ENCODE measurements around the gene NTRK2. TPM values are rescaled to one million over a fixed set of nuclear protein-coding genes. Genes with fewer than 3 reads are reported as not detected.

NTRK2 gene
- total RNA-seq, 1 donor from 2014 or later = under 0.01 TPM

DNA sequence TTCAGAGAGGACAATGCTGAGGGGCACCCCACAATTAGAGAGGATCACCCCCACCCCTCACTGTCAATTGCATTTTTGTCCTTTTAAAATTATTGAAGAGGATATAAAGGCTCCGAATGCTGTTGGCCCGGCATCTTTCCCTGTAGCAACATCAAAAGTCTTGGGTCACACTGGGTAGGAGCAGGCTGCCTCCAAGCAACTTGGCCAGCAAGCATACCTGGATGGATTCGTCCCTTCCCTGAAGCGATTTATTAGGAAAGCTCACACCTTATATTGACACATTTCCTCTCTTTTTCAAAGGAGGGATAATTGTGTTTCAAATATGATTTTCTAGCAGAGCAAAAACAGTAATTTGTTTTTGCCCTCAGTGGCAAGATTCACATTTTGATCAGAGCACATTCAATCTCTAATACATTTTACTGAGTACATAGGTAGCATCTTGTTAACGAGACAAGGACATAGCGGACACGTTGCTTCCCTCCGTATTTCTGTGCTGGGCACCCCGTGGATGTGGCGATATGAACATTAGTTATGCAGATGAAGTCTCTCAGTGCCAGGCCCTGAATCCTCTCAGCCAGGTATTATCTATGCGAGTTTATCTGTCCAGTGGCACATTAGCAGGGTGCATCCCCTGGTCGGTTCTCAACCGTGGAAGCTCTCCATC is 321.5 kb downstream of the NTRK2 start:
- DNase-seq = no peak

DNA sequence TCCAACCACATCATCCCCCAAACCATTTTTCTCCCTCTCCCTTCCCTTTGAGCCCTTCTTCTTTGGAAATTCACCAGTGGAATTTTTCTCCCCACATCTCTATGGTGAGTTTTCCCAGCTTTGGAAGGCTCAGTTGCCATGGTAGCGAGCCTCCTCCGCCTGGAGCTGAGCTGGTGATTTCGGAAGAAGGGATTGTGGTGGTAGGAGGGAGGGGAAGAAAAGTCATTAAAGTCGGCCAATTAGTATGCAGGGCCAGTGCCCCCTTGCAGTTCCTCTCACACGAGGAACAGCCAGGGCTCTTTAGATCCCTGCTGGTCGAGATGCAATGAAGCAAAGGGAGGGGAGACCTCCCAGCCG is 322.0 kb downstream of the NTRK2 start:
- DNase-seq = no peak

DNA sequence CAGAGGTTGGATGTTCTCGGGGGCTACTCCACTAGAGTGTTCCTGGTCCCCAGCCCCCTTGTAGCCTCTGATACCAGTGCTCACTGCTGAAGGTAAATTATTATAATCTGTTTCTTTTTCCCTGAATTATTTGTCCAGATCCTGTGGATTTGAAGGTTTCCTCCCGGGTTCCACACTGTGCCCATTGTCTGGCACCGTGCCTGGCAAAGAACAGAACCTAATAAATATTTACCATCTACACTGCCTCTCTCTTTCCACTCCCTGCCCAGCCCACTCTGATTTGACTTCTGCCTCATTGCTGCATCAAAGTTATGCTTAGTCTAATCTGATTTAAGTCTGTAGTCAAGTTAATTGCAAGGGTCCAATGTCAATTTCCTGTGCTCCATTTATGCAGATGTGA is 322.9 kb downstream of the NTRK2 start:
- no peak for DNase-seq

DNA sequence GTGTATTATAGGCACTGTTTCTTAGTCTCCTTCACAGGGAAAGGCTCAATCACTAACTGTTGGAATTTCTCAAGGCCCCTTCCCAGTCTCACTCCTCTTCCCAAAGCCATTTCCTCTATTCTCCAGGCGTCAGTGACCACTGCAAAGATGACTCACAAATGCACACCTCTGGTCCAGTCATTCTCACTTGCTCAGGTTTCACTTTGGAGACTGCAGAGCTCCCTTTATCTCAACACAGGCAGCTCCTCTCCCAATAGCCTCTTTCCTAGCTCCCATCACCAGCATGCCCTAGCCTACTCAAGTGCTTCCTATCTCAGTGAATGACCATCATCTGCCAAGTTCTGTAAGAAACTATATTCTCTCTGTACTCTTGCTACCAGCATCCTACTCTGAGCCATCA is 323.6 kb downstream of the NTRK2 start:
- no peak for DNase-seq

DNA sequence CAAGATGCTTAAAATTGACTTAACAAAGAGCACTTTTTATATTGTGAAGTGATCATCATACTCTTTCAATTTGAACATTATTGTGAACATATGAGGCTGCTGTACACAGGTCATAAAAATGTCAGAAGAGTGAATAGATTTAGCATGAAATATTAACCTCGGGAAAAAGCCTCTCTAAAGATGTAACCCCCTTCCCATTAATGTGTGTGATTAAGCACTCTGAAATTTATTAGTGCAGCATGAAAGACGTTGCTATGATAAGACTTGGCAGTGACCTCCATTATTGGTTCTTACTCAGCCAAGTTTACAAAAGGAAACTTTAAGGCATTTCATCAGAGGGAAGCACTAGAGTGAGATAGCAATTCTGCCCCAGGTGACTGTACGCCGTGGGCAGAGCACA is 326.5 kb downstream of the NTRK2 start:
- DNase-seq = no peak

DNA sequence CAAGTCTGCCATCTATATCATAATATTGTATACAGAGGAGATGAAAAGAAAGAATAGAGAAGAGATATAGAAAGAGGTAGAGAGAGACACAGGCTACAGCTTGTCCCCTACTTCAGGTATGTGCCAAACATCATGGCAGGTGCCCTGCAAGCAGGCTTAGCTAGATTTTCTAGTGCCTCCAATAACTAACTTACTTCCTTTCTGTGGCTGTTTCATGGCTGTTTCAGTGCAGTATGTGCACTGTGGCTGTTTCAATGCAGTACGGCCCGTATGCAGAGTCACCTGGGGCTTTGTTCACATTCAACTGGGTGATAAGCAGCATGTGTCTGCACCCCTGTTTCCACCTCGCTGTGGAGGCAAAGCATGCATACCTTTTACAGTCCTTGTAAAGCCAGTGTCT is 327.2 kb downstream of the NTRK2 start:
- DNase-seq = no peak

DNA sequence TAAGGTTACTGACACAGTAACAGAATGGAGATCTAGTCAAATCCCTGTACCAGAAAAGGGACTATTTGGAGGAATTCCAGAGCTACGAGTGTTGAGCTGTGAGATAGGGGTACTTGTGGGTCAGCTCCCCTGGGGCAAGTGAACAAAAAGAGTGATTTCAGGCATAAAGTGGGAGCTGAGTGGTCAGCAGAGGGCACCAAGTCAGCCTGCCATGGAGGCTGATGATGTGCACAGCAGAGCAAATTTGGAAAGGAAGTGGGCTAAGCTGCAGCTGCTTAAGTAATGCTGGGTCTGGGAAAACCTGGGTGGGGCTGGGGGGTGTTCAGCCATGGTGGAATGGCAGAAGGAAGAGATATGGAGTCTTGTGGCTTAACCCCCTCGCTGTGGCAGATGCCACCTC is 327.9 kb downstream of the NTRK2 start:
- DNase-seq = no peak

DNA sequence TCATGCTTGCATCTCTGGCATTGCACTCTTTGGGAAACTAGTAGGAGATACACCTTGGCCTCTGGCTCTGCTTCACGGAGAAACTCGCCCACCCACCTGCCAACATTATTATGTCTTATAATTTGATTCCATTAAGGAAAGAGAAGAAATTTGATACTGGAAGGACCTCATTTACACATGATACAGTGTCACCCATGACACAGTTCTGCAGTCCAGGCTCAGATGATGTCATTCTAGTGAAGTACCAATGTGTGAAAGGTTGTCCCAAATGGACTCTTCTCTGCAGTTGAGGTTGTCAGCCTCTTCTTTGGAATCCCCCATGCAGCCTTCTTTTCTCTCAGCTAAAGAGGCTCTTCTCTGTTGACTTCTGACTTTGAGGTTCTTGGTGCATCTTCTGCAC is 329.1 kb downstream of the NTRK2 start:
- DNase-seq = no peak

DNA sequence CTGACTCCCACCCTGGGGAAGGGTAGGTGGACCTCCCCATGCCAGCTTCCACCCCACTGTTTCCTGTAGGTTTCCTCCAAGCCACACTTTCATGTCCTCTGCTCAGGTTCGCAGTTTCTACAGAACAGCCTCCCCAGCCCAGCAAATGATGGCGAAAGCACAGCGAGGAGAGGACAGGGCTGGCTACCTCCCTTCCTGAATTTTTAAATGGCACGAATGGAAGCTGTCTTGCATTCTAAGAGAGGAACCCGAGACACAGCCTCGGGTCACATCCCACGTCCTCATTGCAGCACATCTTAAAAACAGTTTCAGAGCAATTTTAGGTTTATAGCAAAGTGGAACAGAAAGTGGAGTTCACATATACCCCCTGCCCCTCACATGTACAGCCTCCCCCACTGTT is 330.3 kb downstream of the NTRK2 start:
- no peak for DNase-seq

DNA sequence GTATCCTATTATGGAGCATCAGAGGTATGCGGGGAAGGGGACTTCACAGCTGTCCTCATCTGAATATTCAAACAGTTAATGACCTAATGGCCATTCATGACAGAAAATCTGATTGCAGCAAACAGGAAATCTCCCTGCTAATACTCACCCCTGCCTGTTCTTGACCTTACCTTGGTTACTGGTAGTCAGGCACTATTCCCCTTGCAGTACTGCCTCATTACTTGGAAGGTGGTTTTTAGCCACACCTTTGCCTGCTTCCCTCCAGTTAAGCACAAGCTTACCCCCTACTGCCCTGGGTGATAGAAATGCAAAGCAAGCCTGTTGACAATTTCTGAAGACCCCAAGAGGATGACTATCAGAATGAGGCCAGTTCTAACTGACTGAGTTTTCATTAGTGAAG is 332.4 kb downstream of the NTRK2 start:
- no peak for DNase-seq

DNA sequence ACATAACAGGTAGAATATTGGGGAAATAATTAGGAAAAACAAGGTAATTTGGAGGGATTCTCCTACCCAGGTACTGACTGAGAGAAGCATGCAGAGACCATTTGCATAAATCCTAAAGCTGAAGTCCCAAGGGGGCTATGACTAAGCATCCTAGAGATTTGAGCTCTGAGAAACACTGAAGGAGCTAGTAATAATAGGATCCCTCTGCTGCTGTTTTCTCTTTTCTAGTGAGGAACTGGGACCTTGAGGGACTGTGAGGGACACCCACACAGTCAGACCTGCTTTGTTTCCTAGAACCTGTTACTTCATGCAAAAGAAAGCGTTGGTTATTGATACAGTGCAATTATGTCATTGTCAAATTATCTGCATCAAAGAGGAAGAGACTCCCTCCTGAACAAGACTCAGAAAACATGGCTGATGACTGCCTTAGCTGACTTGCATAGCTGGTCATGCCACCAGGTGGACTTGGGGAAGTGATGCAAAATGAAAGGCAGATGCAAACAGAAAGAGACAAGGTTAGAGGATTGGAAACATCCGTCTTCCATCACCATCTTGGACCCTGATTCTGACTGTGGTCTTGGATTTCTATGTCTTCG is 335.4 kb downstream of the NTRK2 start:
- DNase-seq = no peak

DNA sequence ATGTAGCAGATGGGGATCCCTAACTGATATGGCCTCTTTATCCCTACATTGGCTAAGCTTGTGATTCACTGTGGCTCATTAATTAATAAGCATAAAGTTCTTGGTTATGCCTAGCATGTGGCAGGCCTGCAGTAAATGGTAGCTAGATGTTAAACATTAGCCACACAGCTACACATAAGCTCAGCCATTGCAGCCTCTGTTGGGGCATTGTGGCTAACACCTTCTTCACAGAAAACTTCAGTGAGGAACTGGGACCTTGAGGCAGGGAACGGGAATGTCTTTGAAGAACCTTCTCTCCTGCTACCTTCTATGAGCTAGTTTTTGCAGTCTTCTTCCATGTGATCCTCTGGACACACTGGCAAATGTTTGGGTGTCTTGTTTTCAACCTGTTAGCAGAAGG is 338.2 kb downstream of the NTRK2 start:
- DNase-seq = no peak

DNA sequence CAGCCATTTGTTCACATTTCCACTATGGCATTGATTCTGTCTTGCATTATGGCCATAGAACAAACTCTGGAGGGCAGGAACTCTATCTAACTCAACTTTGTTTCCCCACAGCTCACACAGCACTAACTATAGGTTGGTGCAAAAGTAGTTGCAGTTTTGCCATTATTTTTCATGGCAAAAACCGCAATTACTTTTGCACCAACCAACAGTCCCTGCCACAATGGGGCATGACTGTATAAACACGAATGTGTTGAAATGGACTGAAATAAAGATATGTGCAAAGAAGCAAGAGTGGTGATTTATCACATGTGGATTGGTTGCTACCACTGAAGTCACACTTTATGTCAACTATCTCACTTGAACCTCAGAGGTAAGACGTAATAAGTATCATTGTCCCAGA is 338.7 kb downstream of the NTRK2 start:
- DNase-seq = no peak

DNA sequence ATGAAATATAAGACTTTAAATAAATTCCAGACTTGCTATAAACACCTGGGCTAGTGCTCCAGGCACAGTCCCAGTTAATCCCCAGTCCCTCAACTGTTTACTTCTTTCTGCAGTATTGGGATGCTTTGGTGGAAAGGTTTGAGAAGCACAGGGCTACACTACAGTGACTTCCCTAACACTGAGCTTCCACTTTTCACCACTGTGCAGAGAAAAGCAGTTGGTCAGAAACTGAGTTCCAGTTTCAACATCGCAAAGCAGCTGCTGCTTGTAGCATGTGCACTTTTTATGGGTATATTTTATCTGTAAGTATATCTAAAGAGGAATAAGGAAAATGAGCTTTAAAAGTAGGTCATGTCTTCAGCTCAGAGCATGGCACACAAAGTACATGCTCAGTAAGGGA is 339.7 kb downstream of the NTRK2 start:
- DNase-seq = no peak

DNA sequence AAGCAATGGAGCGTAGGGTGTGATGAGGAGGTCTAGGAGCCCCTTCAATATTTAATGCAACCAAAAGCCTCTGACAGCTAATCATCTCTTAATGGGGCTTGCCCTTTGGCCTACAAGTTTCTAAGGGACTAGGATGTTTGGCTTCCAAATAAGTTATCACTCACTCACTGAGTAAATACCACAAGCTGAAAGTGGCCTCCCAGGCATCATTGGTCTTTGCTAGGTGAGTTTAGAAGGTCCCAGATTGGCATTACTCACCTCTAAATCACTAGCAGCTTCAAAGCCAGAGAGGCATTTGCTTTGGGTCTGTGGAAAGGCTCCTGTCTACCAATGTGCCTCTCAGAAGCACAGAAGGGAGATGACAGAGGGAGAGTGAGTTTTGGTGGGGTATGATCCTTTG is 344.2 kb downstream of the NTRK2 start:
- no peak for DNase-seq

DNA sequence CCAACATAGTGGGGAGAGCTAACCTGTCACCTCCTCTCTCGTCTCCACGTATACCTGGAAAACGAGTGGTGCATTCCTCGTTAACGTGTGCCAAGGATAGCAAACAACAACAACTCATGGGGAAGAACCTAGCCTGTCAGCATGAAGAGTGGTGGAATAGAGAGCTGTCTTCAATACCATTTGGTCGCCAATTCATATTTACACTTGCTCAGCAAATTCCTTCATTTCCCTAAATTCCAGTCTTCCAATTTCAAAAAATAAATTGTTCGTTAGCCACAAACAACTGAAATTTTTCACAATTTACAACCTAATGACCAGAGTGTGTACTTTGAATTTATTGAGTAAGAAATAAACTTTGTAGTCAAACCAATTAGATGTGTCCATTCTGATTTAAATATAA is 344.8 kb downstream of the NTRK2 start:
- no peak for DNase-seq

DNA sequence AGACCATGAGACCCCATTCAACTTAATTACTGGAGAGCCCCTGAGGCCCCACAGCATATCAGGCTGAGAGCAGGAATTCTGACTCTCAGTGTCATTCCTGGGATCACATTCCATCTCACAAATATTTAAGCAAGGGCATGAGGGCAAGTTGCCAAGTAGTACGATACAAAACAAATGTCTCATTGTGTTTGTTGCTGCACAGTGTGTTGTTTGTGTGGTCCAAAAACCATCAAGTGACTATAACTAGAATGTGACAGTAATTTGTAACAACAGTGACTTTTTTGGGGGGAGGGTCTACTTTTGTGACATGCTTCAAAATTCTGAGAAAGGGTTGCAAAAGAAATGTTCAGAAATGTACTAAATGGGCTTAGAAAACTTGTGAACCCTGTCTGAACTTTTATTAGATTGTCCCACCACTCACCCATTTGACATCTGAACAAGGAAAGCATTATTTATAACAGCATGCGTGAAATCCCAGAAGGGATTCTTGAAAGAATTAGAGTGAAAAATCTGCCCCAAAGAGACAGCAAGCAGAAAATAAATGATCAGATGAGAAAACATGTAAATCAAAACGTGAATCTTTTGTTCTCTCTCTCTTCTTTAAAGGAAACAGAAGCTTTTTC is 347.0 kb downstream of the NTRK2 start:
- DNase-seq = no peak

DNA sequence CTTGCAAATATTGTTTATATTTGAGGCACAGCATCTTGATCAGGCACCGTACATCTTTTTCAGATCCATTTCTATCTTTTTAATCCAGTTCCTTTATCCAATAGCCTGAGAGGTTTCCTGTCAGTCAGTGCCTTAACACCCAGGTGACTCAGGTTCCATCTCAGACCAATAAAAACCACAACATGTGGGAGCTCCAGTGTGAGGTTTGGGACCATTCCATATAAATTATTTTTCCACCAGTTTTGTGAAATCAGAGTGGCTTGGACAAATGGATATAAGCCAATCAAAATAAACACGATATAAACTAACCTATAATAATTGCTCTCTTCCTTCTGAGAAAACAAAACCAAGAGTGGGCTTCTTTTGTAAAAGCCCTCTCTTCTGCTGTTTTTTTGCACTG is 351.3 kb downstream of the NTRK2 start:
- no peak for DNase-seq

DNA sequence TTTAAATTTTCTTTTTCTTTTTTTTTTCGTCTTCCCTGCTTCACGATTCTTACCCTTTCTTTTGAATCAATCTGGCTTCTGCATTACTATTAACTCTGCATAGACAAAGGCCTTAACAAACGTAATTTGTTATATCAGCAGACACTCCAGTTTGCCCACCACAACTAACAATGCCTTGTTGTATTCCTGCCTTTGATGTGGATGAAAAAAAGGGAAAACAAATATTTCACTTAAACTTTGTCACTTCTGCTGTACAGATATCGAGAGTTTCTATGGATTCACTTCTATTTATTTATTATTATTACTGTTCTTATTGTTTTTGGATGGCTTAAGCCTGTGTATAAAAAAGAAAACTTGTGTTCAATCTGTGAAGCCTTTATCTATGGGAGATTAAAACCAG is 352.2 kb downstream of the NTRK2 start:
- no peak for DNase-seq

DNA sequence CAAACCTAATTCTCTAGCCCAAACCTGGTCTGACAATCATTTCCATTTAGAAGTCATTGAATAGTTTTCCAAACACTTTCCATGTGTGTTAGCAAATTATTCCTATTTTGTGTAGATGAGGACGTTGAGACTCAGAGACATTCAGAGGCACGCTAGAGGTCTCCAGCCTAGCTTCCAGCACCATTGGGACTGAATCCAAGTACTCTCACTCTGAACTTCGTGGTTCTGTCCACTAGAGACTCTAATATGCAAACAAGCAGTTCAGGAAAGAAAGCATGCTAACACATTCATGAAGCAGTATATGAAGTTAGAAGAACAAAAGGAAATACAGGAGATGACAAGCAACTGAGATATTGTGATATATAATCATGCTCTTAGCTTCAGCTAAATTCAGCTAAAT is 354.8 kb downstream of the NTRK2 start:
- DNase-seq = no peak

DNA sequence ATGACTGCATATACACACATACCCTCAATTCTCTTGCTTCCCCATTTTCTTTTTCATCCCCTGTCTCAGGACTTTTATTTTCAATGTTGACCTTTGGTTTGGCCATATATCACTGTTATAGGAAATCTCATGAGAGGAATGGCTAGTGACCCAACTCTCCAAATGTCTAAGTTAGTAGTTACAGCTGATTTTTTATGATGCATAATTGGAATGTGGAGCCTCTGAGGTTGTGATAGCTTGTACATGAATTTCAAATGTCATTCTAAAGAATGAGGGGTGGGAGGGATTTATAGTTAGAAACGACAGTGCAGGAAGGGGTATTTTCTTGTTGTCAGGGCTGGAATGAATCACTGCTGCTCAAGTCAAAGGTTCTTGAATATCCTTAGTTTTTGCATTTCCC is 356.1 kb downstream of the NTRK2 start:
- DNase-seq = no peak

DNA sequence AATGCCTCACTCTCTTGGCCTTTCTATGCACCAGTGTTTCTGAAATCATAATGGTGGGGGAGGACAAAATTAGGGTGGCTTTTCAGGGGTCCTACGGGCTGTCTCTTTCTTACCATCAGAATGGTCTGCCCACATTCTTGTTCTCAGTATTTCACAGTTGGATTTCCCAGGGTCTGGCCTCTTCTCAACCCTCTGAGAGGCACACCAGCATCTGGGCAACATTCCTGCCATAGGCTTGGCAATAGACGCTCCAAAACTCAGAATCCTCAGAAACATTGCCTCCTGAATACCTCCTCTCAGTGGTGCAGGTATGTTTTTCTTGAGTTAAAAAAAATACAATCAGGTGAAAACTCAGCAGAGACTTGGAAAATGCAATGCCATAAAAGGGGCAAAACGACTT is 358.3 kb downstream of the NTRK2 start:
- no peak for DNase-seq

DNA sequence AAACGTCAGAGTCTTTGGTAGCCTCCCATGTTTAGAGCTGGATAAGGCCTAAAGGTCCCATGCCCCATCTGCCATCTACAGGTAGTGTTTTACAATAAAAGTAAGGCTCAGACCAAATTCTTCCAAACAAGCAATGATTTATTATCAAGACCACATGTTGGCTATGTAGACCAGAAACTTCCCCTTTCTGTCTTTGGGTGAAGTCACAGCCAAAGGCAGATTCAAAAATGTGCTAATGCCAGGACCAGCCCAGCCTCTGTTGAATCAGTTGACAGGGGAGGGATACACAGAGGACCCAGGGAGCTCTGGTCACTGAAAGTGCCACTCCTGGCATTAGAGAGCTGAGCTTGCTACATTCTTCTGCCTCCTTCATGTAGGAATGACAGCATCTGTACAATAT is 360.8 kb downstream of the NTRK2 start:
- no peak for DNase-seq

DNA sequence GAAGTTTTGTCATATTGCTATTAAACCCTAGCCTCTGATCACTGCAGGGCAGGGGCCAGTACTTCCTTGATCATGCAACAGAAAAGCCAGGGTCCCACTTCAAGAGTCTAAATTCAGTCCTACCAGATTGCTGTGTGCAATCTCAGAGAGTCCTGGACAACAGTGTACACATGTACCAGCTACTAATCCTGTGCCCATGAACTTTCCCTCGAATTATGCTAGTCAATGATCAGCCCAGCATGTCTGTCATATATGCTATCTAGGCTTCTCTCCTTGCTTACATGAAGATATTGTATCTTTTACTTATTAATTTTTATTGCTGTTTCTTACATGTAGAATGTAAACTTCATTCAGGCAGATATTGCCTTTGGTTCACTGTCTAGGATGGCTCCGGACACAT is 367.0 kb downstream of the NTRK2 start:
- no peak for DNase-seq

DNA sequence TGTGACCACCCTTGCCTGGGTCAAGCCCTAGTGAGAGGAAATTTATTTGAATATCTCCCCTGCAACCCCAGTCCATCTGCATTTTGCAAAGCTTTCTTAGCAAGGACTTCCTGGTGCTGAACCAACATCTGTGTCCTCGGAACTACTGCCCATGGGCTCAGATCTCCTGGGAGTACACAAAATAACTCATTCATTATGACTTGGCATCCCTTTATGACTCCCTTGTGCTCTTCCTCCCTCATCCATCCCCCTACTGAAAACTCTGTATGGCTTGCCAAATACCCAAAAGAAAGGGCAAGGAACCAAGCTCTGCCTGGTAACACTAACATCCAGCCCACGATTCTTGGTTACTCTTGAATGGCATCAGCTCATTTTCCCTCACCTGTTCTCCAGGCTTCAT is 368.5 kb downstream of the NTRK2 start:
- DNase-seq = no peak
